ENCODE results near the gene WDR64. TPM values are rescaled to one million over a fixed set of nuclear protein-coding genes. Genes with fewer than 3 reads are reported as not detected.

Gene WDR64
- polyA plus RNA-seq, 1 donor from 2014 or later: 0.21 TPM

- no peak overlapping the region for H3K4me3 ChIP-seq (ENCODE audit: low read length)
- no peak overlapping the region for H2AFZ ChIP-seq (ENCODE audit: low read depth, low read length)
- no peak overlapping the region for H3K27ac ChIP-seq (ENCODE audit: low read length)
- no peak overlapping the region for H3K9ac ChIP-seq (ENCODE audit: low read length)
- TF ChIP-seq REST (IDR thresholded peaks at IDR 0.05; ENCODE audit: borderline replicate concordance) (no peak), RAD21 (conservative IDR thresholded peaks at IDR 0.05) (no peak), SMC3 (conservative IDR thresholded peaks at IDR 0.05; ENCODE audit: poor library complexity) (no peak), TAF1 (IDR thresholded peaks at IDR 0.05; ENCODE audit: low read depth) (no peak), EP300 (conservative IDR thresholded peaks at IDR 0.05; ENCODE audit: poor library complexity, severe bottlenecking) (no peak), EZH2 (IDR thresholded peaks at IDR 0.05; ENCODE audit: borderline replicate concordance, insufficient read depth, low read length, poor library complexity, severe bottlenecking) (no peak), CTCF (IDR thresholded peaks at IDR 0.05; ENCODE audit: poor library complexity, severe bottlenecking) (no peak), POLR2AphosphoS5 (IDR thresholded peaks at IDR 0.05) (no peak), MXI1 (conservative IDR thresholded peaks at IDR 0.05; ENCODE audit: poor library complexity, severe bottlenecking) (no peak)
- no peaks in the 10 kb centered on the region for H3K9me2 ChIP-seq (ENCODE audit: insufficient read depth, low read length)
- no peaks in the 10 kb centered on the region for H4K20me1 ChIP-seq (ENCODE audit: insufficient read depth)
- no peaks in the 10 kb centered on the region for H3K36me3 ChIP-seq (ENCODE audit: insufficient read depth, low read length)
- H3K4me2 ChIP-seq (ENCODE audit: low read length): no peak overlapping the region
- no peaks in the 10 kb centered on the region for H3K27me3 ChIP-seq (ENCODE audit: insufficient read depth, low read depth, low read length)
- no peaks in the 10 kb centered on the region for H3F3A ChIP-seq (ENCODE audit: insufficient read depth, low read length, poor library complexity, severe bottlenecking)
- no peaks in the 10 kb centered on the region for H3K9me3 ChIP-seq (ENCODE audit: low read length)
- H3K79me2 ChIP-seq (replicated peaks; ENCODE audit: insufficient read depth, low read length): no peaks in the 10 kb centered on the region
These were observed 40.3 kb upstream of the WDR64 start for GRCh38 chr1:241611736-241612135.

GRCh38 chr1:241612533-241613477 lies 39.3 kb upstream of the WDR64 start:
- no peak overlapping the region for H3K4me3 ChIP-seq (ENCODE audit: low read length)
- H3K9ac ChIP-seq (ENCODE audit: low read length): no peak overlapping the region
- H3K9me2 ChIP-seq (ENCODE audit: insufficient read depth, low read length): no peaks in the 10 kb centered on the region
- no peaks in the 10 kb centered on the region for H4K20me1 ChIP-seq (ENCODE audit: insufficient read depth)
- H3K27me3 ChIP-seq (ENCODE audit: insufficient read depth, low read depth, low read length): no peaks in the 10 kb centered on the region
- TF ChIP-seq MXI1 (conservative IDR thresholded peaks at IDR 0.05; ENCODE audit: poor library complexity, severe bottlenecking) (no peak), RAD21 (conservative IDR thresholded peaks at IDR 0.05) (no peak), EP300 (conservative IDR thresholded peaks at IDR 0.05; ENCODE audit: poor library complexity, severe bottlenecking) (no peak), POLR2AphosphoS5 (IDR thresholded peaks at IDR 0.05) (no peak)
- no peak overlapping the region for H3K27ac ChIP-seq (ENCODE audit: low read length)
- no peaks in the 10 kb centered on the region for H3K36me3 ChIP-seq (ENCODE audit: insufficient read depth, low read length)
- no peaks in the 10 kb centered on the region for H3F3A ChIP-seq (ENCODE audit: insufficient read depth, low read length, poor library complexity, severe bottlenecking)
- H3K9me3 ChIP-seq (ENCODE audit: low read length): no peaks in the 10 kb centered on the region
- no peaks in the 10 kb centered on the region for H3K79me2 ChIP-seq (replicated peaks; ENCODE audit: insufficient read depth, low read length)
- no peak overlapping the region for H3K4me2 ChIP-seq (ENCODE audit: low read length)
- no peak overlapping the region for H2AFZ ChIP-seq (ENCODE audit: low read depth, low read length)

All from neural cell (in vitro differentiated cells).